Endothelial cell (in vitro differentiated cells): Measurements from ENCODE around the gene CAPZA3. TPM values are rescaled to one million over a fixed set of nuclear protein-coding genes. Genes with fewer than 3 reads are reported as not detected.

Experiments used
- DNase-seq: peaks from one replicate; pipeline ENCODE4 v3.0.0; 2021; ENCODE audit warnings: low spot score
- H3K27ac Mint-ChIP-seq: one replicate; pipeline ENCODE4 v1.8.0; 2021; ENCODE audit warnings: mixed read lengths, inconsistent platforms; ENCODE audit not compliant: unreplicated experiment
- H3K27me3 Mint-ChIP-seq: one replicate; pipeline ENCODE4 v1.8.0; 2021; ENCODE audit warnings: mild to moderate bottlenecking, moderate library complexity, mixed read lengths, inconsistent platforms; ENCODE audit not compliant: unreplicated experiment
- H3K36me3 Mint-ChIP-seq: one replicate; pipeline ENCODE4 v1.8.0; 2021; ENCODE audit warnings: mild to moderate bottlenecking, low read depth, mixed read lengths, inconsistent platforms; ENCODE audit not compliant: unreplicated experiment
- H3K4me1 Mint-ChIP-seq: one replicate; pipeline ENCODE4 v1.8.0; 2021; ENCODE audit warnings: mild to moderate bottlenecking, mixed read lengths, inconsistent platforms; ENCODE audit not compliant: unreplicated experiment
- H3K4me3 Mint-ChIP-seq: one replicate; pipeline ENCODE4 v1.8.0; 2021; ENCODE audit warnings: mild to moderate bottlenecking, mixed read lengths, inconsistent platforms; ENCODE audit not compliant: unreplicated experiment
- H3K9me3 Mint-ChIP-seq: one replicate; pipeline ENCODE4 v1.8.0; 2021; ENCODE audit warnings: mixed read lengths, inconsistent platforms; ENCODE audit not compliant: unreplicated experiment
- total RNA-seq: library from RNA; stranded (reverse); fragmentation: NEBNext Ultra II Directional; extraction: Animal tissue kit (Norgen Biotek cat#: 25700); gene quantifications from one replicate; pipeline ENCODE4 v1.2.1, GENCODE V29; 2021; ENCODE audit not compliant: unreplicated experiment
- TF ChIP-seq, protein P1 (sequence below): fragments of 200-600 bp; sonication (generic); IDR thresholded peaks from one replicate; pipeline ENCODE4 v1.5.0; 2021; ENCODE audit warnings: antibody characterized with exemption; ENCODE audit not compliant: unreplicated experiment

CAPZA3 gene
- total RNA-seq, 1 donor from 2014 or later = not detected

DNA sequence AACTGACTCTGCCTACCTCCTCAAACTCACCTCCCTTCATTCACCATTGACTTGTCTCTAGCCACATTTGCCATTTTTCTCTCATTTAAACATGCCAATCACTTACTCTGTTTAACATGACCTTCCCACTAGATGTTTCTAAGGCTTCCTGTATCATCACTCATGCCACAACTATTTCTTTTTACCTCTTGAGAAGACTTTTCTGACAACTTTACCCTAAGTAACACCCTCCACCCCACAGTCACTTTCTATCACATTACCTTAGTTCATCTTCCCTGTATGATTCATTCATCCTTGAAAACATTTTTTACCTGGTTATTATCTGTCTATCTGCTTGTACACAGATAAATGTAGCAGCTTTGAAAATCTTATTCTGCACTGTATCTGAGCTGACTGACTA is 19.5 kb upstream of the CAPZA3 start:
- Mint-ChIP-seq H3K9me3 (no peaks in the 10 kb centered on the region), H3K36me3 (no peaks in the 10 kb centered on the region), H3K4me1 (no peaks in the 10 kb centered on the region), H3K27me3 (peaks cover 1% of the 10 kb centered on the region), H3K27ac (no peak overlapping the region), H3K4me3 (no peak overlapping the region)
- TF ChIP-seq, protein P1, sequence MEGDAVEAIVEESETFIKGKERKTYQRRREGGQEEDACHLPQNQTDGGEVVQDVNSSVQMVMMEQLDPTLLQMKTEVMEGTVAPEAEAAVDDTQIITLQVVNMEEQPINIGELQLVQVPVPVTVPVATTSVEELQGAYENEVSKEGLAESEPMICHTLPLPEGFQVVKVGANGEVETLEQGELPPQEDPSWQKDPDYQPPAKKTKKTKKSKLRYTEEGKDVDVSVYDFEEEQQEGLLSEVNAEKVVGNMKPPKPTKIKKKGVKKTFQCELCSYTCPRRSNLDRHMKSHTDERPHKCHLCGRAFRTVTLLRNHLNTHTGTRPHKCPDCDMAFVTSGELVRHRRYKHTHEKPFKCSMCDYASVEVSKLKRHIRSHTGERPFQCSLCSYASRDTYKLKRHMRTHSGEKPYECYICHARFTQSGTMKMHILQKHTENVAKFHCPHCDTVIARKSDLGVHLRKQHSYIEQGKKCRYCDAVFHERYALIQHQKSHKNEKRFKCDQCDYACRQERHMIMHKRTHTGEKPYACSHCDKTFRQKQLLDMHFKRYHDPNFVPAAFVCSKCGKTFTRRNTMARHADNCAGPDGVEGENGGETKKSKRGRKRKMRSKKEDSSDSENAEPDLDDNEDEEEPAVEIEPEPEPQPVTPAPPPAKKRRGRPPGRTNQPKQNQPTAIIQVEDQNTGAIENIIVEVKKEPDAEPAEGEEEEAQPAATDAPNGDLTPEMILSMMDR = no peak
- DNase-seq = no peak

GRCh38 chr12:18719922-18720510 is 17.9 kb upstream of the CAPZA3 start:
- TF ChIP-seq, protein P1 = no peak
- Mint-ChIP-seq H3K36me3 (no peaks in the 10 kb centered on the region), H3K27ac (no peak overlapping the region), H3K4me3 (no peak overlapping the region), H3K27me3 (peaks cover 1% of the 10 kb centered on the region), H3K9me3 (no peaks in the 10 kb centered on the region), H3K4me1 (no peaks in the 10 kb centered on the region)
- no peak for DNase-seq

DNA sequence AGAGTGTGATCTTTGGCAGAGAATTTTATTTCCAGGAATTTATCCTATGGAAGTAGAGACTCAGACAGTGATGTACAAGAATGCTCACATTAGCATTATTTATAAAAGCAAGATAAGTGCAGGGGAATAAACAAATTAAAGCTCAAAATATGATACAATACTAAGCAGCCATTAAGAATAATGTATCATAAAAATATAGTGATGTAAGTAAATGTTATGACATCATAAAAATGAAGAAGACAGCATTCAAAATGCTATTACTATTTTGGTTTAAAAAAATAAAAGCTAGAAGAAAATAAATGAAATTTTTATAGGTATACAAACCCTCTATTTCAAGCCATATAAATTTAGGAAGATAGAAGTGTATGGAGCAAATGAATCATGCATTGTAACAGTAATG is 17.2 kb upstream of the CAPZA3 start:
- DNase-seq = no peak
- Mint-ChIP-seq H3K4me1 (no peaks in the 10 kb centered on the region), H3K27me3 (peaks cover 1% of the 10 kb centered on the region), H3K9me3 (no peaks in the 10 kb centered on the region), H3K27ac (no peak overlapping the region), H3K4me3 (no peak overlapping the region), H3K36me3 (no peaks in the 10 kb centered on the region)
- TF ChIP-seq, protein P1 = no peak

GRCh38 chr12:18721452-18721851 is 16.5 kb upstream of the CAPZA3 start:
- H3K36me3 Mint-ChIP-seq = no peaks in the 10 kb centered on the region
- no peak for DNase-seq
- peaks cover 1% of the 10 kb centered on the region for H3K27me3 Mint-ChIP-seq
- H3K4me1 Mint-ChIP-seq = no peaks in the 10 kb centered on the region
- H3K27ac Mint-ChIP-seq = no peak overlapping the region
- TF ChIP-seq, protein P1 = no peak
- no peak overlapping the region for H3K4me3 Mint-ChIP-seq
- H3K9me3 Mint-ChIP-seq = no peaks in the 10 kb centered on the region

- TF ChIP-seq, protein P1 = no peak
- Mint-ChIP-seq H3K36me3 (no peaks in the 10 kb centered on the region), H3K27me3 (peaks cover 1% of the 10 kb centered on the region), H3K9me3 (no peaks in the 10 kb centered on the region), H3K4me1 (no peaks in the 10 kb centered on the region), H3K27ac (no peak overlapping the region), H3K4me3 (no peak overlapping the region)
- DNase-seq = no peak
These were observed 14.2 kb upstream of the CAPZA3 start for GRCh38 chr12:18723752-18724151.
